ENCODE results near the gene HDAC3.

Gene HDAC3

GRCh38 chr5:141598391-141599345, 38.0 kb downstream of the HDAC3 start:
- DNase-seq = no peak

DNA sequence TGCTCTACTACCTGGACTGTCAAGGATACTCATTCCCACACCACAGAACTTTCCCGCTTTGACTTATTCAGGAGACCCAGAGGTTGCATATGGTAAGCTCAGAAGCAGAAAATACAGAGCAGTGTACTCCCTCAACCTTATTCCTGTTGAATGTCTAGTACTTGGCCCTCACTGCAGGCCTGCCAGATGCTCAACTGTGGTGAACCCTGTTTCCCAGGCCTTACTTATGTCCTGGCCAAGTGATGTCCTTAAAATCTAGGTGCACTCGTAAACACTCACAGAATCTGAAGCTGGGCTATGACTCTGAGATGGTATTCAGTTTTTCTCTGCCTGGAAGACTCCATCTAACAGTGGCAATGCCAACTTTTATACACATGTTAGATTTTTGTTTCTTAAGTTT, 38.8 kb downstream of the HDAC3 start:
- DNase-seq = no peak

- DNase-seq = no peak
Observed at GRCh38 chr5:141597394-141597793, 39.3 kb downstream of the HDAC3 start.

DNA sequence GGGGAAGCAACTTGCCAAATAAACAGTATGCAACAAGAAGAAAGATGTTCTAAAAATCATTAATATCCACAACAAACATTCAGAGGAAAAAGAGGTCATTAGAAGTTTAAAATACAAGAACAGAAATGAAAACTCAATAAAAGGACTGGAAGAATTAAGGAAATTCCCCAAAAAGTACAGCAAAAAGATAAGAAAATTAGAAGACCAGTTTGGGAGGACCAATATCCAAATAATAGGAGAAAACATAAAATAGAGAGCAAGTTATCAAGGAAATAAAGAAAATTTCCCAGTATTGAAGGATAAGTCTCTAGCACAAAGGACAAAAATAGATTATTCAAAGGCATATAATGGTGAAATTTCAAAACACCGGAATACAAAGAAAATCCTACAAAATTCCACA, 39.8 kb downstream of the HDAC3 start:
- no peak for DNase-seq

GRCh38 chr5:141590127-141590526, 46.5 kb downstream of the HDAC3 start:
- no peak for DNase-seq

GRCh38 chr5:141586246-141586645, 50.4 kb downstream of the HDAC3 start:
- no peak for DNase-seq

DNA sequence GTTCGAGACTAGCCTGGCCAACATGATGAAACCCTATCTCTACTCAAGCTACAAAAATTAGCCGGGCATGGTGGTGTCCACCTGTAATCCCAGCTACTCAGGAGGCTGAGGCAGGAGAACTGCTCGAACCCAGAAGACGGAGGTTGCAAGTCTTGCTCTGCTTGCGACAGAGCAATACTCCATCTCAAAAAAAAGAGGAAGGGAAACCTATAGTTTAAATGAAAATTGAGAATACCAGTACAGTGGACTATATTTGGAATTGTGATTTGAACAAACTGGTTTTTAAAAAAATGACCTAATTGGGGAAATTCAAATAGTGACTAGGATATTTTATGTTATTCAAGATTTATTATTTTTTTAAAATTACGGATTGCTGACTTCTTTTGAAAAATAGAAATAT, 51.1 kb downstream of the HDAC3 start:
- DNase-seq = no peak

GRCh38 chr5:141574122-141574510, 62.5 kb downstream of the HDAC3 start:
- no peak for DNase-seq

DNA sequence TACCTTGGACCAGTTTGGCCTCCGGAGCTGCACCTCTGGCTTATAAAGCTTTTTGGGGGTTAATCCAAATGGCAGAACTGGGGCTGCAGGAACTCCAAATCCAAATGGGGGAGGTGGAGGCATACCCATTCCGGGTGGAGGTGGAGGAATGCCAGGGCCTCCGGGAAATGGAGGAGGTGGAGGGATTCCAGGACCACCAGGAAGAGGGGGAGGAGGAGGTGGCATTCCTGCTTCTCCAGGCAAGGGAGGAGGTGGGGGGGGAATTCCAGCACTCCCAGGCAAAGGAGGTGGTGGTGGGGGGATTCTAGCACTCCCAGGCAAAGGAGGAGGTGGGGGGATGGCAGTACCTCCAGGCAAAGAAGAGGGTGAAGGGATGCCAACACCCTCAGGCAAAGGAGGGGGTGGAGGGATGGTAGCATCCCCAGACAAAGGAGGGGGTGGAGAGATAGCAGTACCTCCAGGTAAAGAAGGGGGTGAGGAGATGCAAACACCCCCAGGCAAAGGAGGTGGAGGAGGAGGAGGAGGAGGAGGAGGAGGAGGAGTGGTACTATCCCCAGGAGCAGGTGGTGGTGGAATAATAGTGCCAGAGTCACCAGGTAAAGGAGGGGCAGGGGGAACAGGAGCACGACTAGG, 63.0 kb downstream of the HDAC3 start:
- DNase-seq = no peak

All from NCI-H526 treated with DMSO at 0.1 percent for 48 hours (cell line).